ENCODE measurements around the gene DRG2. TPM values are rescaled to one million over a fixed set of nuclear protein-coding genes. Genes with fewer than 3 reads are reported as not detected.

Gene DRG2
- total and polyA plus RNA-seq, 2 donors (not counting 1 experiment from before 2014, with no cell fraction given) = 58.7 to 67.8 TPM

- intact Hi-C loops (cut with micrococcal nuclease) = no loop called here
Observed at GRCh38 chr17:18120461-18121017, 32.8 kb downstream of the DRG2 start.

GRCh38 chr17:18121144-18121910, 33.6 kb downstream of the DRG2 start:
- Histone ChIP-seq H3K79me2 (ENCODE audit: control insufficient read depth, insufficient read depth, low read length) (no peaks in the 10 kb centered on the region), H2AFZ (ENCODE audit: insufficient read depth, low read depth, low read length, poor library complexity, severe bottlenecking) (no peak overlapping the region), H3K4me1 (ENCODE audit: control insufficient read depth in 2 of 2, insufficient read depth in 2 of 2, low read length in 2 of 2) (no peaks in the 10 kb centered on the region), H3K9me3 (ENCODE audit: control extremely low read depth in 1 of 3, control insufficient read depth in 2 of 3, insufficient read depth in 1 of 3, low read length in 2 of 3) (peaks cover 0 to 21% (median 0%) of the 10 kb centered on the region in 3 donors), H3K27me3 (replicated peaks in 1 of 4; ENCODE audit: control extremely low read depth in 1 of 4, control insufficient read depth in 3 of 4, insufficient read depth in 4 of 4, low read length in 3 of 4) (peaks cover 0 to 5% (median 0%) of the 10 kb centered on the region in 4 experiments), H3K9ac (ENCODE audit: low read length) (no peak overlapping the region), H4K20me1 (ENCODE audit: control insufficient read depth, insufficient read depth, low read length, poor library complexity, severe bottlenecking) (no peaks in the 10 kb centered on the region), H3K27ac (ENCODE audit: low read length in 2 of 2) (no peak overlapping the region), H3K4me3 (ENCODE audit: control extremely low read depth in 1 of 5, extremely low read depth in 1 of 5, insufficient read depth in 1 of 5, low read depth in 2 of 5, low read length in 4 of 5) (no peak overlapping the region), H3K4me2 (replicated peaks; ENCODE audit: low read depth, low read length, poor library complexity, severe bottlenecking) (no peak overlapping the region), H3K36me3 (replicated peaks in 1 of 2; ENCODE audit: control extremely low read depth in 1 of 2, control insufficient read depth in 1 of 2, extremely low read depth in 1 of 2, insufficient read depth in 2 of 2, low read length in 1 of 2) (no peaks in the 10 kb centered on the region)
- no peaks in the 10 kb centered on the region for H3K4me1 Mint-ChIP-seq
- intact Hi-C loops (cut with micrococcal nuclease) = no loop called here
- ChIA-PET POLR2A (no interaction called here), CTCF (no interaction called here)
- 91% methylated on average over 54 of the region's 54 CpGs for WGBS (ENCODE audit: insufficient coverage)
- no peak overlapping the region for H3K4me3 Mint-ChIP-seq
- peaks cover 2% of the 10 kb centered on the region for H3K9me3 Mint-ChIP-seq (ENCODE audit: insufficient read depth)
- ATAC-seq (ENCODE audit: low read depth) (no peak), DNase-seq (no peak)
- H3K27ac Mint-ChIP-seq = no peak overlapping the region
- no peaks in the 10 kb centered on the region for H3K27me3 Mint-ChIP-seq
- TF ChIP-seq, protein P1, sequence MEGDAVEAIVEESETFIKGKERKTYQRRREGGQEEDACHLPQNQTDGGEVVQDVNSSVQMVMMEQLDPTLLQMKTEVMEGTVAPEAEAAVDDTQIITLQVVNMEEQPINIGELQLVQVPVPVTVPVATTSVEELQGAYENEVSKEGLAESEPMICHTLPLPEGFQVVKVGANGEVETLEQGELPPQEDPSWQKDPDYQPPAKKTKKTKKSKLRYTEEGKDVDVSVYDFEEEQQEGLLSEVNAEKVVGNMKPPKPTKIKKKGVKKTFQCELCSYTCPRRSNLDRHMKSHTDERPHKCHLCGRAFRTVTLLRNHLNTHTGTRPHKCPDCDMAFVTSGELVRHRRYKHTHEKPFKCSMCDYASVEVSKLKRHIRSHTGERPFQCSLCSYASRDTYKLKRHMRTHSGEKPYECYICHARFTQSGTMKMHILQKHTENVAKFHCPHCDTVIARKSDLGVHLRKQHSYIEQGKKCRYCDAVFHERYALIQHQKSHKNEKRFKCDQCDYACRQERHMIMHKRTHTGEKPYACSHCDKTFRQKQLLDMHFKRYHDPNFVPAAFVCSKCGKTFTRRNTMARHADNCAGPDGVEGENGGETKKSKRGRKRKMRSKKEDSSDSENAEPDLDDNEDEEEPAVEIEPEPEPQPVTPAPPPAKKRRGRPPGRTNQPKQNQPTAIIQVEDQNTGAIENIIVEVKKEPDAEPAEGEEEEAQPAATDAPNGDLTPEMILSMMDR (IDR thresholded peaks at IDR 0.05) = no peak
- TF ChIP-seq EZH2 (IDR thresholded peaks at IDR 0.05; ENCODE audit: borderline replicate concordance, insufficient read depth, low read depth, low read length, poor library complexity, severe bottlenecking) = no peak

More at GRCh38 chr17:18120461-18121017, 32.8 kb downstream of the DRG2 start:
- Histone ChIP-seq H3K36me3 (replicated peaks in 1 of 2; ENCODE audit: control extremely low read depth in 1 of 2, control insufficient read depth in 1 of 2, extremely low read depth in 1 of 2, insufficient read depth in 2 of 2, low read length in 1 of 2) (no peaks in the 10 kb centered on the region), H4K20me1 (ENCODE audit: control insufficient read depth, insufficient read depth, low read length, poor library complexity, severe bottlenecking) (no peaks in the 10 kb centered on the region), H3K27ac (ENCODE audit: low read length in 2 of 2) (no peak overlapping the region), H3K4me1 (ENCODE audit: control insufficient read depth in 2 of 2, insufficient read depth in 2 of 2, low read length in 2 of 2) (no peaks in the 10 kb centered on the region), H2AFZ (ENCODE audit: insufficient read depth, low read depth, low read length, poor library complexity, severe bottlenecking) (no peak overlapping the region), H3K9ac (ENCODE audit: low read length) (no peak overlapping the region), H3K27me3 (replicated peaks in 1 of 4; ENCODE audit: control extremely low read depth in 1 of 4, control insufficient read depth in 3 of 4, insufficient read depth in 4 of 4, low read length in 3 of 4) (peaks cover 0 to 5% (median 0%) of the 10 kb centered on the region in 4 experiments), H3K9me3 (ENCODE audit: control extremely low read depth in 1 of 3, control insufficient read depth in 2 of 3, insufficient read depth in 1 of 3, low read length in 2 of 3) (peaks cover 0 to 21% (median 0%) of the 10 kb centered on the region in 3 donors), H3K4me2 (replicated peaks; ENCODE audit: low read depth, low read length, poor library complexity, severe bottlenecking) (no peak overlapping the region), H3K79me2 (ENCODE audit: control insufficient read depth, insufficient read depth, low read length) (no peaks in the 10 kb centered on the region), H3K4me3 (ENCODE audit: control extremely low read depth in 1 of 5, extremely low read depth in 1 of 5, insufficient read depth in 1 of 5, low read depth in 2 of 5, low read length in 4 of 5) (no peak overlapping the region)
- Mint-ChIP-seq H3K4me3 (no peak overlapping the region), H3K27me3 (no peaks in the 10 kb centered on the region), H3K27ac (no peak overlapping the region), H3K9me3 (ENCODE audit: insufficient read depth) (peaks cover 2% of the 10 kb centered on the region), H3K4me1 (no peaks in the 10 kb centered on the region)
- ATAC-seq (ENCODE audit: low read depth) (no peak), DNase-seq (no peak)
- TF ChIP-seq EZH2 (IDR thresholded peaks at IDR 0.05; ENCODE audit: borderline replicate concordance, insufficient read depth, low read depth, low read length, poor library complexity, severe bottlenecking) = no peak
- TF ChIP-seq, protein P1 (IDR thresholded peaks at IDR 0.05) = no peak
- 68% methylated on average over 57 of the region's 68 CpGs for WGBS (ENCODE audit: insufficient coverage)
- CTCF ChIA-PET = no interaction called here
- POLR2A ChIA-PET = no interaction called here

Measured in B cell (primary cell).